HepG2 (cell line): ENCODE data around the gene PDS5B. TPM values are rescaled to one million over a fixed set of nuclear protein-coding genes. Genes with fewer than 3 reads are reported as not detected.

Source experiments
- ATAC-seq: fragments of 200-7000 bp; cut with Tn5 transposase; 3 replicates; pipeline ENCODE4 v1.9.1; 2020; ENCODE audit warnings: mild to moderate bottlenecking, moderate library complexity
- BruUV-seq: library from RNA; stranded (reverse); fragments of 400-500 nt; replicated peaks from 2 replicates; lab custom pipeline; 2021; lab: Mats Ljungman, UMichigan
- CTCF ChIA-PET: fragments of 300-600 bp; formaldehyde crosslinking; extraction: SDS; loops from one replicate; lab custom pipeline; 2021; ENCODE audit warnings: low total read pairs, inconsistent platforms, low intra/inter-chr PET ratio; lab: Yijun Ruan, JAX
- POLR2A ChIA-PET: fragments of 350-600 bp; sonication (Branson Sonifier 250); formaldehyde crosslinking; loops from one replicate; lab custom pipeline; 2020; ENCODE audit warnings: antibody characterized with exemption, inconsistent platforms; lab: Yijun Ruan, JAX
- DNase-seq: peaks from one replicate; pipeline ENCODE4 v3.0.0-alpha.2; 2015; ENCODE audit warnings: low spot score
- FAIRE-seq: peaks from 3 replicates; lab custom pipeline; 2011; peaks lifted over from hg19 to GRCh38; lab: Jason Lieb, UNC
- H2AFZ ChIP-seq: one replicate; pipeline ENCODE4 v1.6.1; 2011; ENCODE audit warnings: low read length, inconsistent platforms
- H3K27ac ChIP-seq: fragments of 300-600 bp; 3 replicates; pipeline ENCODE4 v1.8.0; 2011; ENCODE audit warnings: mixed run types, mild to moderate bottlenecking, mixed read lengths, low read length, inconsistent platforms; ENCODE audit not compliant: insufficient read depth; ENCODE audit errors: extremely low read length
- H3K27me3 ChIP-seq, 2 experiments: fragments of 200-600 bp in 1 of 2; 2 replicates in 1 of 2; 3 replicates in 1 of 2; pipeline versions ENCODE4 v1.6.0 to v1.8.0; 2011; ENCODE audit warnings: low read length in 2 of 2, mild to moderate bottlenecking in 2 of 2, moderate library complexity in 2 of 2, inconsistent platforms in 1 of 2; ENCODE audit not compliant: insufficient read depth in 2 of 2, control insufficient read depth in 1 of 2
- H3K36me3 ChIP-seq, 2 experiments: fragments of 200-600 bp in 1 of 2; replicated peaks in 1 of 2; 2 replicates in 1 of 2; 3 replicates in 1 of 2; pipeline versions ENCODE4 v1.5.1 to v1.8.0; 2011; ENCODE audit warnings: low read length in 2 of 2, inconsistent platforms in 1 of 2; ENCODE audit not compliant: insufficient read depth in 2 of 2, control insufficient read depth in 1 of 2
- H3K4me1 ChIP-seq: 2 replicates; pipeline ENCODE4 v1.5.1; 2012; ENCODE audit warnings: low read length, inconsistent platforms; ENCODE audit not compliant: insufficient read depth
- H3K4me2 ChIP-seq: 2 replicates; pipeline ENCODE4 v1.6.0; 2011; ENCODE audit warnings: low read depth, low read length, inconsistent platforms
- H3K4me3 ChIP-seq, 3 experiments: fragments of 200-600 bp in 1 of 3; sonication (generic), shearing (Covaris generic) in 1 of 3; replicated peaks in 1 of 3; 2 replicates each; pipeline ENCODE4 v1.5.1; 2011 to 2016; ENCODE audit warnings: low read length in 3 of 3, inconsistent platforms in 2 of 3, low read depth in 2 of 3, mild to moderate bottlenecking in 2 of 3, control low read depth in 1 of 3, mixed read lengths in 1 of 3; ENCODE audit not compliant: insufficient read depth in 1 of 3
- H3K79me2 ChIP-seq: one replicate; pipeline ENCODE4 v1.6.1; 2011; ENCODE audit warnings: low read length, inconsistent platforms; ENCODE audit not compliant: insufficient read depth
- H3K9ac ChIP-seq: 2 replicates; pipeline ENCODE4 v1.6.0; 2011; ENCODE audit warnings: mild to moderate bottlenecking, low read depth, low read length, inconsistent platforms; ENCODE audit not compliant: insufficient read depth
- H3K9me3 ChIP-seq: 2 replicates; pipeline ENCODE4 v1.5.1; 2012; ENCODE audit warnings: mild to moderate bottlenecking, low read length
- H4K20me1 ChIP-seq: 2 replicates; pipeline ENCODE4 v1.6.0; 2011; ENCODE audit warnings: inconsistent platforms, mild to moderate bottlenecking, low read length, moderate library complexity; ENCODE audit not compliant: insufficient read depth
- AKAP8 ChIP-seq: sonication (generic); formaldehyde crosslinking; IDR thresholded peaks from 2 replicates; pipeline ENCODE4 v1.5.1; 2020; ENCODE audit warnings: mild to moderate bottlenecking, missing genetic modification reagents
- ATAD3A ChIP-seq: sonication (generic); formaldehyde crosslinking; IDR thresholded peaks from 2 replicates; pipeline ENCODE4 v1.4.0; 2020; ENCODE audit warnings: missing genetic modification reagents
- NFKB2 ChIP-seq: sonication (generic); formaldehyde crosslinking; IDR thresholded peaks from 2 replicates; pipeline ENCODE4 v1.4.0; 2020; ENCODE audit warnings: missing genetic modification reagents, borderline replicate concordance
- POLR2AphosphoS2 ChIP-seq: IDR thresholded peaks from 2 replicates; pipeline ENCODE4 v1.6.1; 2011; ENCODE audit warnings: low read depth, low read length, improper control_type of control experiment
- RCOR2 ChIP-seq: IDR thresholded peaks from 2 replicates; pipeline ENCODE4 v1.6.1; 2016; ENCODE audit warnings: missing biosample characterization, missing genetic modification reagents
- YY1 ChIP-seq: IDR thresholded peaks from 2 replicates; pipeline ENCODE4 v1.6.1; 2011; ENCODE audit warnings: low read length, low read depth, moderate library complexity, mild to moderate bottlenecking; ENCODE audit not compliant: insufficient read depth, insufficient replicate concordance
- ZNF230 ChIP-seq: sonication (generic); formaldehyde crosslinking; IDR thresholded peaks from 2 replicates; pipeline ENCODE4 v1.4.0; 2020; ENCODE audit warnings: mild to moderate bottlenecking, missing genetic modification reagents
- ZNF44 ChIP-seq: sonication (generic); formaldehyde crosslinking; IDR thresholded peaks from 2 replicates; pipeline ENCODE4 v1.5.1; 2020; ENCODE audit warnings: mild to moderate bottlenecking, missing genetic modification reagents
- ZNF547 ChIP-seq: sonication (generic); formaldehyde crosslinking; IDR thresholded peaks from 2 replicates; pipeline ENCODE4 v1.5.1; 2020; ENCODE audit warnings: mild to moderate bottlenecking, missing genetic modification reagents
- ZZZ3 ChIP-seq: sonication (generic); formaldehyde crosslinking; IDR thresholded peaks from 2 replicates; pipeline ENCODE4 v1.4.0; 2020; ENCODE audit warnings: missing genetic modification reagents, mild to moderate bottlenecking, borderline replicate concordance
- WGBS: methylation state at CpG from one replicate; pipeline ENCODE4 v1.1.6; 2017; ENCODE audit warnings: low lambda C conversion rate; 5-methylcytosine and 5-hydroxymethylcytosine counted together
- in situ Hi-C: cut with HindIII; loops from 2 replicates; pipeline ENCODE4 v1.10.0; 2017; ENCODE audit warnings: low pct_unique_long_range_greater_than_20kb; ENCODE audit not compliant: extremely low pct_ligation_motif_present
- intact Hi-C: fragments of 100-400 bp; cut with micrococcal nuclease; formaldehyde crosslinking; loops from one replicate; pipeline ENCODE4 v1.10.0; 2022; ENCODE audit not compliant: unreplicated experiment
- polyA plus RNA-seq, 8 experiments: library from polyadenylated mRNA; depleted of rRNA in 3 of 8; stranded (reverse) in 7 of 8; unstranded in 1 of 8; fragments of >200 nt; fragmentation: Illumina TruSeq in 4 of 8; extraction: Trizol in 4 of 8; gene quantifications; 2 replicates each; pipeline versions ENCODE4 v1.2.1 to v1.2.3, GENCODE V29; 2011 to 2016; ENCODE audit warnings: low read depth in 4 of 8, missing spikeins in 1 of 8, mixed read lengths in 1 of 8; ENCODE audit not compliant: insufficient read depth in 1 of 8
- total RNA-seq, 5 experiments: library from RNA; depleted of rRNA; stranded (reverse); fragments of >200 nt; fragmentation: Illumina TruSeq; extraction: Trizol; gene quantifications; 2 replicates each; pipeline ENCODE4 v1.2.3, GENCODE V29; 2016; ENCODE audit warnings: low read depth in 1 of 5
- TF ChIP-seq, protein P1 (sequence below): sonication (generic); formaldehyde crosslinking; IDR thresholded peaks from 2 replicates; pipeline ENCODE4 v1.4.0; 2020; ENCODE audit warnings: missing genetic modification reagents
- TF ChIP-seq, protein P2 (sequence below): sonication (generic); formaldehyde crosslinking; IDR thresholded peaks from 2 replicates; pipeline ENCODE4 v1.5.1; 2020; ENCODE audit warnings: mild to moderate bottlenecking, missing genetic modification reagents, moderate library complexity
- TF ChIP-seq, protein P3 (sequence below): sonication (generic); formaldehyde crosslinking; IDR thresholded peaks from 2 replicates; pipeline ENCODE4; 2020; ENCODE audit warnings: missing genetic modification reagents, mild to moderate bottlenecking, borderline replicate concordance
- TF ChIP-seq, protein P4 (sequence below): sonication (generic); formaldehyde crosslinking; IDR thresholded peaks from 2 replicates; pipeline ENCODE4 v1.8.0; 2022; ENCODE audit warnings: mild to moderate bottlenecking, missing genetic modification reagents, moderate library complexity

The PDS5B gene
- total and polyA plus RNA-seq, 2 of the 13 experiments (the other 11 are each of a cell fraction or from before 2014, with no cell fraction given), result 5.8 to 24.6 TPM

DNA sequence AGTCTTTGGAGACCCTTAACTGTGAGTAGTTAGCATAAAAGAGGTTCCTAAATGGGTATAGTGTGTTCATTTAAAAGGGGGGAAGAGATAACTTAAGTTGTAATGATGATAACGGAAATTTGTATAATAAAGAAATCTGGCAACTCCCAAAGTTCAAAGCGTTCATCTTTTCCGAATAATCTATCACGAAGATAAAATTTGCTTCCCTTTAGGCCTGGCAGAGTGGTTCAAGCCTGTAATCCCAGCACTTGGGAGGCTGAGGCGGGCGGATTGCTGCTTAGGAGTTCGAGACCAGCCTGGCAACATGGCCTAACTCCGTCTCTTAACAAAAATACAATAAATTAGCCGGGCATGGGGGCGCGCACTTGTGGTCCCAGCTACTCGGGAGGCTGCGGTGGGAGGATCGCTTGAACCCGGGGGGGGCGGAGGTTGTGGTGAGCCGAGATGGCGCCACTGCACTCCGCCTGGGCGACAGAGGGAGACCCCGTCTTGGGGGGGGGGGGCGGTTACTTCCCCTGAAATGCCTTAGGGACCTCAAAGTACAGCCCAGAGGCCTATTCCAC, 48.6 kb upstream of the PDS5B start:
- in situ Hi-C loops, result no loop called here
- POLR2A ChIA-PET, result interaction anchor here (0.9 to 2.3 kb wide), 6 partner anchors 13 to 281 kb away, joined by 3 to 11 read pairs (median 6); partner anchors contain the start of genes N4BP2L1 and PDS5B
- TF ChIP-seq, protein P1, sequence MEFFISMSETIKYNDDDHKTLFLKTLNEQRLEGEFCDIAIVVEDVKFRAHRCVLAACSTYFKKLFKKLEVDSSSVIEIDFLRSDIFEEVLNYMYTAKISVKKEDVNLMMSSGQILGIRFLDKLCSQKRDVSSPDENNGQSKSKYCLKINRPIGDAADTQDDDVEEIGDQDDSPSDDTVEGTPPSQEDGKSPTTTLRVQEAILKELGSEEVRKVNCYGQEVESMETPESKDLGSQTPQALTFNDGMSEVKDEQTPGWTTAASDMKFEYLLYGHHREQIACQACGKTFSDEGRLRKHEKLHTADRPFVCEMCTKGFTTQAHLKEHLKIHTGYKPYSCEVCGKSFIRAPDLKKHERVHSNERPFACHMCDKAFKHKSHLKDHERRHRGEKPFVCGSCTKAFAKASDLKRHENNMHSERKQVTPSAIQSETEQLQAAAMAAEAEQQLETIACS (CRISPR knock-in tag), result no peak
- TF ChIP-seq ZNF547 (CRISPR knock-in tag) (no peak), ZZZ3 (CRISPR knock-in tag) (no peak), AKAP8 (CRISPR knock-in tag) (no peak), RCOR2 (CRISPR knock-in tag) (no peak), ZNF230 (no peak), ZNF44 (CRISPR knock-in tag) (no peak), NFKB2 (CRISPR knock-in tag) (0 out of 2 replicates have a peak, but pooled peaks have one; percentile 32), POLR2AphosphoS2 (no peak), ATAD3A (CRISPR knock-in tag) (no peak), YY1 (peak; percentile 13)
- TF ChIP-seq, protein P2, sequence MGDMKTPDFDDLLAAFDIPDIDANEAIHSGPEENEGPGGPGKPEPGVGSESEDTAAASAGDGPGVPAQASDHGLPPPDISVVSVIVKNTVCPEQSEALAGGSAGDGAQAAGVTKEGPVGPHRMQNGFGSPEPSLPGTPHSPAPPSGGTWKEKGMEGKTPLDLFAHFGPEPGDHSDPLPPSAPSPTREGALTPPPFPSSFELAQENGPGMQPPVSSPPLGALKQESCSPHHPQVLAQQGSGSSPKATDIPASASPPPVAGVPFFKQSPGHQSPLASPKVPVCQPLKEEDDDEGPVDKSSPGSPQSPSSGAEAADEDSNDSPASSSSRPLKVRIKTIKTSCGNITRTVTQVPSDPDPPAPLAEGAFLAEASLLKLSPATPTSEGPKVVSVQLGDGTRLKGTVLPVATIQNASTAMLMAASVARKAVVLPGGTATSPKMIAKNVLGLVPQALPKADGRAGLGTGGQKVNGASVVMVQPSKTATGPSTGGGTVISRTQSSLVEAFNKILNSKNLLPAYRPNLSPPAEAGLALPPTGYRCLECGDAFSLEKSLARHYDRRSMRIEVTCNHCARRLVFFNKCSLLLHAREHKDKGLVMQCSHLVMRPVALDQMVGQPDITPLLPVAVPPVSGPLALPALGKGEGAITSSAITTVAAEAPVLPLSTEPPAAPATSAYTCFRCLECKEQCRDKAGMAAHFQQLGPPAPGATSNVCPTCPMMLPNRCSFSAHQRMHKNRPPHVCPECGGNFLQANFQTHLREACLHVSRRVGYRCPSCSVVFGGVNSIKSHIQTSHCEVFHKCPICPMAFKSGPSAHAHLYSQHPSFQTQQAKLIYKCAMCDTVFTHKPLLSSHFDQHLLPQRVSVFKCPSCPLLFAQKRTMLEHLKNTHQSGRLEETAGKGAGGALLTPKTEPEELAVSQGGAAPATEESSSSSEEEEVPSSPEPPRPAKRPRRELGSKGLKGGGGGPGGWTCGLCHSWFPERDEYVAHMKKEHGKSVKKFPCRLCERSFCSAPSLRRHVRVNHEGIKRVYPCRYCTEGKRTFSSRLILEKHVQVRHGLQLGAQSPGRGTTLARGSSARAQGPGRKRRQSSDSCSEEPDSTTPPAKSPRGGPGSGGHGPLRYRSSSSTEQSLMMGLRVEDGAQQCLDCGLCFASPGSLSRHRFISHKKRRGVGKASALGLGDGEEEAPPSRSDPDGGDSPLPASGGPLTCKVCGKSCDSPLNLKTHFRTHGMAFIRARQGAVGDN (CRISPR knock-in tag), result peak; percentile 30; the same call in 1 of the 2 replicates
- TF ChIP-seq, protein P3, sequence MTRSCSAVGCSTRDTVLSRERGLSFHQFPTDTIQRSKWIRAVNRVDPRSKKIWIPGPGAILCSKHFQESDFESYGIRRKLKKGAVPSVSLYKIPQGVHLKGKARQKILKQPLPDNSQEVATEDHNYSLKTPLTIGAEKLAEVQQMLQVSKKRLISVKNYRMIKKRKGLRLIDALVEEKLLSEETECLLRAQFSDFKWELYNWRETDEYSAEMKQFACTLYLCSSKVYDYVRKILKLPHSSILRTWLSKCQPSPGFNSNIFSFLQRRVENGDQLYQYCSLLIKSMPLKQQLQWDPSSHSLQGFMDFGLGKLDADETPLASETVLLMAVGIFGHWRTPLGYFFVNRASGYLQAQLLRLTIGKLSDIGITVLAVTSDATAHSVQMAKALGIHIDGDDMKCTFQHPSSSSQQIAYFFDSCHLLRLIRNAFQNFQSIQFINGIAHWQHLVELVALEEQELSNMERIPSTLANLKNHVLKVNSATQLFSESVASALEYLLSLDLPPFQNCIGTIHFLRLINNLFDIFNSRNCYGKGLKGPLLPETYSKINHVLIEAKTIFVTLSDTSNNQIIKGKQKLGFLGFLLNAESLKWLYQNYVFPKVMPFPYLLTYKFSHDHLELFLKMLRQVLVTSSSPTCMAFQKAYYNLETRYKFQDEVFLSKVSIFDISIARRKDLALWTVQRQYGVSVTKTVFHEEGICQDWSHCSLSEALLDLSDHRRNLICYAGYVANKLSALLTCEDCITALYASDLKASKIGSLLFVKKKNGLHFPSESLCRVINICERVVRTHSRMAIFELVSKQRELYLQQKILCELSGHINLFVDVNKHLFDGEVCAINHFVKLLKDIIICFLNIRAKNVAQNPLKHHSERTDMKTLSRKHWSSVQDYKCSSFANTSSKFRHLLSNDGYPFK (CRISPR knock-in tag), result no peak
- TF ChIP-seq, protein P4, sequence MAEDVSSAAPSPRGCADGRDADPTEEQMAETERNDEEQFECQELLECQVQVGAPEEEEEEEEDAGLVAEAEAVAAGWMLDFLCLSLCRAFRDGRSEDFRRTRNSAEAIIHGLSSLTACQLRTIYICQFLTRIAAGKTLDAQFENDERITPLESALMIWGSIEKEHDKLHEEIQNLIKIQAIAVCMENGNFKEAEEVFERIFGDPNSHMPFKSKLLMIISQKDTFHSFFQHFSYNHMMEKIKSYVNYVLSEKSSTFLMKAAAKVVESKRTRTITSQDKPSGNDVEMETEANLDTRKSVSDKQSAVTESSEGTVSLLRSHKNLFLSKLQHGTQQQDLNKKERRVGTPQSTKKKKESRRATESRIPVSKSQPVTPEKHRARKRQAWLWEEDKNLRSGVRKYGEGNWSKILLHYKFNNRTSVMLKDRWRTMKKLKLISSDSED (CRISPR knock-in tag), result no peak

More for the DNA sequence above, 48.6 kb upstream of the PDS5B start:
- H3K36me3 ChIP-seq, result peaks cover 2 to 18% of the 10 kb centered on the region in 2 experiments; a peak in 4 of 5 replicates
- H4K20me1 ChIP-seq, result peaks cover 3% of the 10 kb centered on the region; the same call in 1 of the 2 replicates
- intact Hi-C loops, result loop anchor here (2.0 to 10.0 kb wide), 3 partner anchors 40 to 157 kb away; partner anchors contain the start of gene N4BP2L1
- CTCF ChIA-PET, result no interaction called here
- peak overlapping the region; percentile 94 for H3K27ac ChIP-seq
- DNase-seq, result no peak
- peak overlapping the region; percentile 88 for H3K4me2 ChIP-seq
- no peaks in the 10 kb centered on the region; a peak in 1 of 5 replicates for H3K27me3 ChIP-seq
- peaks cover 56% of the 10 kb centered on the region for H3K79me2 ChIP-seq
- peak overlapping the region; percentile 80 to 85 (median 84) for H3K4me3 ChIP-seq
- no peak overlapping the region for H2AFZ ChIP-seq
- no peak for FAIRE-seq
- no TSS peak for BruUV-seq
- H3K9ac ChIP-seq, result peak overlapping the region; percentile 94
- H3K9me3 ChIP-seq, result no peaks in the 10 kb centered on the region
- peaks cover 46% of the 10 kb centered on the region for H3K4me1 ChIP-seq
- ATAC-seq, result no peak
- 11% methylated on average over 21 of the region's 22 CpGs for WGBS
